D721Med (cell line): ENCODE data around the gene MRPL2.

ENCODE experiments used
- DNase-seq: peaks from one replicate; pipeline ENCODE4 v3.0.0; 2011; ENCODE audit warnings: low spot score; ENCODE audit not compliant: insufficient read length
- FAIRE-seq: peaks from 2 replicates; lab custom pipeline; 2011; peaks lifted over from hg19 to GRCh38; lab: Jason Lieb, UNC
- CTCF ChIP-seq: IDR thresholded peaks from 2 replicates; pipeline ENCODE4 v1.5.1; 2012; ENCODE audit warnings: mild to moderate bottlenecking, control low read depth; ENCODE audit not compliant: insufficient read depth; ENCODE audit errors: missing control alignments

Gene MRPL2

GRCh38 chr6:43029120-43029519 lies 30.1 kb downstream of the MRPL2 start:
- FAIRE-seq (no peak), DNase-seq (no peak)
- no peak for TF ChIP-seq CTCF

- DNase-seq (no peak), FAIRE-seq (no peak)
- TF ChIP-seq CTCF, result no peak
Measured at GRCh38 chr6:43026365-43026764, 32.9 kb downstream of the MRPL2 start.

- no peak for TF ChIP-seq CTCF
- no peak for FAIRE-seq
- no peak for DNase-seq
Measured at GRCh38 chr6:43024436-43024835, 34.8 kb downstream of the MRPL2 start.

- FAIRE-seq, result no peak
- DNase-seq, result peak; percentile 79
- no peak for TF ChIP-seq CTCF
Measured at GRCh38 chr6:43021270-43022047, 37.8 kb downstream of the MRPL2 start, which contains the start of gene RRP36. Gene RRP36, plus strand, starts transcription at chr6:43021623. Its CDS starts 32 bp downstream, at chr6:43021655.

GRCh38 chr6:43020847-43021246 lies 38.4 kb downstream of the MRPL2 start:
- FAIRE-seq (no peak), DNase-seq (peak; percentile 55)
- TF ChIP-seq CTCF, result no peak

- FAIRE-seq (no peak), DNase-seq (no peak)
- TF ChIP-seq CTCF, result no peak
Measured at GRCh38 chr6:43020052-43020705, 39.1 kb downstream of the MRPL2 start.

GRCh38 chr6:43019152-43019551 lies 40.1 kb downstream of the MRPL2 start:
- DNase-seq (no peak), FAIRE-seq (no peak)
- no peak for TF ChIP-seq CTCF
